ENCODE data around the gene TEX264.

TEX264 gene

DNA sequence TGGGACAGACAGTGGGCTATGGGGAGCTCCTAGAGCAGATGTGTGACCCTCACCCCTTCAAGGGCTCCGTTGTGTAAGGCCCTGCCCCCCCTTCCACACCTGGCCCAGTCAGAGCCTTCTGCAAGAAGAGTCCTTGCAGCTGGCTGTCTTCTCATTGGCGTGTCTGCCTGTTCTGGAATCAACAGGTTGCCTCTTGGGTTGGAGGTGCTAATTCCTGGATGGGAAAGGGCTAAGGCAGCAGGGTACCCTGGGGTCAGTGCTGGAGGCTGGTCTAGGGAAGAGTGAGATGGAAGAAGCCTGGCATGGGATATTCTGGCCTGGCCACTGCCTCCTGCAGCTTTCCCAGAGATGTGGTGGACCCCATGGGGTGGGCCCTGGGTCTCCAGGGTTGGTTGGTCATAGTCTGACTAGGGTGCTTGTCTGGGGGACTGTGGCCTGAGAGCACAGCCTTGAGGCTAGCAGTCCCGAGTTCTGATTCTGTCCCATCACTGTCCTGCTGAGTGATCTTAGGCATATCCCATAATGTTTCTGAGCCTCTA, 5.1 kb downstream of the TEX264 start:
- DNase-seq (ENCODE audit: low read depth): no peak
- TF ChIP-seq, protein P1, sequence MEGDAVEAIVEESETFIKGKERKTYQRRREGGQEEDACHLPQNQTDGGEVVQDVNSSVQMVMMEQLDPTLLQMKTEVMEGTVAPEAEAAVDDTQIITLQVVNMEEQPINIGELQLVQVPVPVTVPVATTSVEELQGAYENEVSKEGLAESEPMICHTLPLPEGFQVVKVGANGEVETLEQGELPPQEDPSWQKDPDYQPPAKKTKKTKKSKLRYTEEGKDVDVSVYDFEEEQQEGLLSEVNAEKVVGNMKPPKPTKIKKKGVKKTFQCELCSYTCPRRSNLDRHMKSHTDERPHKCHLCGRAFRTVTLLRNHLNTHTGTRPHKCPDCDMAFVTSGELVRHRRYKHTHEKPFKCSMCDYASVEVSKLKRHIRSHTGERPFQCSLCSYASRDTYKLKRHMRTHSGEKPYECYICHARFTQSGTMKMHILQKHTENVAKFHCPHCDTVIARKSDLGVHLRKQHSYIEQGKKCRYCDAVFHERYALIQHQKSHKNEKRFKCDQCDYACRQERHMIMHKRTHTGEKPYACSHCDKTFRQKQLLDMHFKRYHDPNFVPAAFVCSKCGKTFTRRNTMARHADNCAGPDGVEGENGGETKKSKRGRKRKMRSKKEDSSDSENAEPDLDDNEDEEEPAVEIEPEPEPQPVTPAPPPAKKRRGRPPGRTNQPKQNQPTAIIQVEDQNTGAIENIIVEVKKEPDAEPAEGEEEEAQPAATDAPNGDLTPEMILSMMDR (conservative IDR thresholded peaks at IDR 0.05; ENCODE audit: low read depth, low read length): no peak
- no peak overlapping the region for H3K4me3 ChIP-seq (ENCODE audit: low read depth, low read length)

GRCh38 chr3:51677358-51677757, 6.3 kb downstream of the TEX264 start:
- DNase-seq (ENCODE audit: low read depth): no peak
- TF ChIP-seq, protein P1 (conservative IDR thresholded peaks at IDR 0.05; ENCODE audit: low read depth, low read length): no peak
- no peak overlapping the region for H3K4me3 ChIP-seq (ENCODE audit: low read depth, low read length)

DNA sequence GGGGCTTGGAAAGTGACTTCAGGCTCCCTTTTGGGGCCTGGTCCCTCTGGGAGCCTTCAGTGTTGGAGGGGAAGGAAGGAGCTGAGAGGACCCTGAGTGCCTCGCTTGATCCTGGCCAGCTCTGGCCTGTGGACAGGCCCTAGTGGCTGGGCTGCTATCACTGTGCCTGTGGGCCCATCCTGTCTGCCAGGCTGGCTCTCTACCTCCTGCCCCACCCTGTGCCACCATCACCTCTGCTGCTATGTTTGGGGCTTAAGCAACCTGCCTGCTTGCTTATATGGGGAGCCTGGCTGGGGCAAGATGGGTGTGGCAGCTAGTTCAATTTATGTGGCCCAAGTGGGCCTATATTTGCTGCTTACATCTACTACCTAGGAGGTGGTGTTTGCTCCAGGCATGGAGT, 7.1 kb downstream of the TEX264 start:
- no peak overlapping the region for H3K4me3 ChIP-seq (ENCODE audit: low read depth, low read length)
- TF ChIP-seq, protein P1 (conservative IDR thresholded peaks at IDR 0.05; ENCODE audit: low read depth, low read length): no peak
- DNase-seq (ENCODE audit: low read depth): no peak

DNA sequence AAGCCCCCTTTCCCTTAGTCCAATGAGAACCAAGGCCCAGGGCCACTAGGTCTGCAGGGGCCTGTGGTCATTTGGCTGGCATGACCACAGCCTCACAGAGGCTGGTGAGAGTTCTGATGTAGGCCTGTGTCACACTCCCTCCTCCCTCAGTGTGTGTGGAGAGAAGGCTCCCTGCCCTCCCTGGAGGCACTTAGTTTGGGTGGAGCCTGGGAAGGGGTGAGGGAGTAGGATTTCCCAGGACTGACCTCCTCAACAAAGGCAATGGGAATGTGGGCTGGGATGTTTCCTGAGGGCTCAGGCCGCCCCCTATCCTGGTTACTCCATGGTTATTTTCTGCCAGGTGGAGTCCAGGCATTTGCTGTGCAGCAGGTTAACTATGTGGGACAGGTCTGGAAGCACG, 7.6 kb downstream of the TEX264 start:
- no peak overlapping the region for H3K4me3 ChIP-seq (ENCODE audit: low read depth, low read length)
- TF ChIP-seq, protein P1 (conservative IDR thresholded peaks at IDR 0.05; ENCODE audit: low read depth, low read length): no peak
- no peak for DNase-seq (ENCODE audit: low read depth)

DNA sequence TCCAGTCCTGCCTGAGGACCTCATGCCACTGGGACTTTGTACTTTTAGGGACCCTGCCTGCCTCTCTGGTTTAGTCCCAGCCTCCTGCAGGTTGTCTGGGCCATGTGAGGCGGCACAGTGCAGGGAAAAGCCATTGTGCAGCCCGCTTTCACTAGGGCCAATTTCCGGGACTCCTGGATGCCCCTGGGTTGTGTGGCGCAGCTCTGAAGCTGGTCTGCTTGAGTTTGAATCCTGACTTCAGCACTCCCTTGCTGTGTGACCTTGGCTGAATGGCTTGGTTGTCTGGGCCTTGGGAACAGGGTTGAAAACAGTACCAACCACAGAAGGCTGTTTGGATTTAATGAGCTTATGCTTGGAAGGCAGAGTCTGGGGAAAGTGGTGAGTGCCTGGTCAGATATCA, 8.3 kb downstream of the TEX264 start:
- H3K4me3 ChIP-seq (ENCODE audit: low read depth, low read length): no peak overlapping the region
- TF ChIP-seq, protein P1 (conservative IDR thresholded peaks at IDR 0.05; ENCODE audit: low read depth, low read length): no peak
- no peak for DNase-seq (ENCODE audit: low read depth)

DNA sequence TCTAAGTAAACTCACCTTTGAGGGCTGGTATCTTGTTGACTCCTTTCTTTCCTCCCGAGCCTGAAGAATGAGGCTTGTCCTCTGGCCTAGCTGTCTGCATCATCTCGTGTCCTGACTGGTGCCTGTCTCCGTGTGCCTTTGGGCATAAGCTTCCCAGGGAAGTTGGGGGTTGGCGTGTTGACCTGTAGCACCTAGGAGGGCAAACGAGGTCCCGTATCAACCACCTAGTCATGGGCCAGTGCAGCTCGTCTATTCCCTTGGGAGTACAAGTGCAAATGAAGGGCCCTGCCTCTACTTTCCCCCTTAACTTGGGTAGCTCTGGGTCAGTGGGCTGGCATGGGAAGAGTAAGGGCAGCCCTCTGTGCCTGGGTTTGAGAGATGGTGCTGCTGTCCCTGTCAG, 8.7 kb downstream of the TEX264 start:
- no peak overlapping the region for H3K4me3 ChIP-seq (ENCODE audit: low read depth, low read length)
- DNase-seq (ENCODE audit: low read depth): no peak
- TF ChIP-seq, protein P1 (conservative IDR thresholded peaks at IDR 0.05; ENCODE audit: low read depth, low read length): no peak

GRCh38 chr3:51680196-51680595, 9.1 kb downstream of the TEX264 start:
- TF ChIP-seq, protein P1 (conservative IDR thresholded peaks at IDR 0.05; ENCODE audit: low read depth, low read length): no peak
- DNase-seq (ENCODE audit: low read depth): no peak
- no peak overlapping the region for H3K4me3 ChIP-seq (ENCODE audit: low read depth, low read length)
